Hematopoietic multipotent progenitor cell treated with erythropoietin and hydrocortisone succinate and interleukin-3 and kit ligand, for 15 days (in vitro differentiated cells): Measurements from ENCODE around the gene TAAR9.
"Not testable (repeated sequence)": the region's sequence is repeated elsewhere in the genome, so short reads cannot be mapped to it uniquely, and the experiment has no call there.

Experiments used
- DNase-seq: peaks from one replicate; pipeline ENCODE4 v3.0.0-alpha.2; 2015; ENCODE audit warnings: low spot score

TAAR9 gene

DNA sequence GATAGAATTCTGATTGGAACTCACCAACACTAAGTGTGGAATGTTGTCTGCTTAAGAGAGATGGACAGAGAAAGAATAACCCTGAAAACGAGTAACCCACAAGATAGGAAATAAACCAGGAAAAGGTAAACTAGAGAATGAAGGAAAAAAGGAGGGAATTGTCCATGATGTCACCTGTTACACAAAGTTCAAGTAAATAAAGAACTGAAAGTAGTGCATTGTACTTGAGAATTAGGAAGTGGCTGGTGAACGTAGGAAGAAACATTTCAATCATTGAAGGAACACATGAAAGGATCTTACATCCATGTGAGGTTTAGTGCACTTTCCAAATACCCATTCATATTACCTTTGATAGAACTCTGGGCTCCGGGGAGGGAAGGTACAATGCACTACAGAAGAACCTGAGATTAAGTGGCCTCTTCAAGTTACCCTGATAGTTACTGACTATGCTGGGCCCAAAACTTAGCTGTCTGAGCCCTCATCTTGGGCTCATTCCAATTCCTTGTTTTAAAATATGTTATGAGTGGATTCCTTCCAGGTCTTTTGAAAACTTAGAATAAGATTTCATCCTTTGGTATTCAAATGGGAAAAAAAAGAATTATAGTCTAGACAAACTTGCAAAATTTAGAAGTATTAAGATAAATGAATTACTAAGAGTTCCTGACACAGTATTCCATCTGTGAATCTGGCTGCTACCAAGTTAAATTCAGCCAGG lies 24.1 kb upstream of the TAAR9 start:
- DNase-seq = no peak

DNA sequence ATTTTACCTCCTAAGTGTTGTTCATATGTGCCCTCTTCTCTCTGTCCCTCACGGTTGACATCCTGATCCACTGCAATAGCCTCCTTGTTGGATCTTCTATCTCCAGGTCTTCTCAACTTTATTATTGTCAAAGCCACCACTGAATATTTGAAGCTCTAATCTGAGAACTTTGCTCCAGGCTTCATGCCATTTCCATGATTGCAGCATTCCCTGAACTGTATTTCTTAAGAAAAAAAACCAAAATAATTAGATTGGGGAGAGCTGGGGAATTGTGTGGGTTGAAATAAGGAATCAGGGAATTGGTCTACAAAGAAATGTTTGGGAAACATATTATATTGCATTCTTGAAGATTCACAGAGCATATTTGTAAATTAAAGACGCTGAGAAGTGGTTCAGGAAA lies 22.7 kb upstream of the TAAR9 start:
- DNase-seq = no peak

DNA sequence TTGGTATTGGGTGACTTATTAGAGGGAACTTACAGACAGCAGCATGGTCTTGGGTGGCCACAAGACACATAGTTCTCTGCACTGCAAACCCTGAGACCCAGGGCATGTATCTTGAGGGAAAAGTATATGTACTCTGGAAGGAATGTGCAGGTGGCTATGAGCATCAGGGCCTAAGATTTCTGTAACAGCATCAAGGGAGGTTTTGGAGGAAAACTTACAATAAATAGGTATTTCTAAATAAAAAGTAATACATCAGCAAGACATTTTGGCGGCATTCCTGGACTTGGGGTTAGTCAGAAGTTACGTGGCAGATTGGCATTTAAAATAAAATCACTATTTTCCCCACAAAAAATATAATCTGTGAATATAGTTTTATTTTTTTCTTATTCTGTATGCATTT lies 17.1 kb upstream of the TAAR9 start:
- no peak for DNase-seq

GRCh38 chr6:132524646-132525045 lies 13.4 kb upstream of the TAAR9 start:
- DNase-seq = no peak

DNA sequence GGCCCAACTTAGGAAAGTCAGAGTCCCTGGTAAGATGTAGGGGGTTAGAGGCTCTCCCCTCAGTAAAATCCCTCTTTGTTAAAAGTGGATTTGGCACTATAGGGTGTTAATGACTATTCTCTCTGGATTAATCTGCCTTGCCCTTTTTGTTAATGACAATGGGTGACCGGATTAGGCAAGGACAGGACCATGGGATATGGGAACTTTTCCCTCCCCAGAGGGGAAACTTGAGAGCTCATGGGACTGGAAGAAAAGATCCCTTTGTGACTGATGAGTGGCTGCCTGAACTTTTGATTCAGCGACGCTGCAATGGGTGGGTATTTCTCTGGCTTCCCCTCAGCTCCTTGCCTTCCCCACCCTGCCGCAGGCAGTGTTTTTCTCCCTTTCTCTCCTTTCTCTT lies 12.2 kb upstream of the TAAR9 start:
- DNase-seq = no peak

DNA sequence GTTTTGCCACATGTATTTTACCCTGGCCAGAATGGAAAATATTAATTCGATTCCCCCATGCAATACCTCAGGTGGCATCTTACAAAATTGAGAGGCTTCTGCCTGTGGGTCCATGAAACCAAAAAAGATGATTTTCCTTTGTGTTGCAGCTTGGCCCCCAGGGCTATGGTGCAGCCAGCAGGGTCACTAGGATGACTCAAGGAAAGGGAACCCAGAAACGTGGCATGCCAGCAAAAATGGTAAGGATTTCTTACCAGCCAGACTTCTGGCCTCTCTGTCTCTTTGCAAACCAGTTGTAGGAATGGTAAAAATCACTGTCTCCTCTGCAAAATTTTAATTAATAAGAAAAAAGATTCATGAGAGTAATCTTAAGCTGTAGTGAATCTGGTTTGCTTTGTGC lies 11.6 kb upstream of the TAAR9 start:
- no peak for DNase-seq

DNA sequence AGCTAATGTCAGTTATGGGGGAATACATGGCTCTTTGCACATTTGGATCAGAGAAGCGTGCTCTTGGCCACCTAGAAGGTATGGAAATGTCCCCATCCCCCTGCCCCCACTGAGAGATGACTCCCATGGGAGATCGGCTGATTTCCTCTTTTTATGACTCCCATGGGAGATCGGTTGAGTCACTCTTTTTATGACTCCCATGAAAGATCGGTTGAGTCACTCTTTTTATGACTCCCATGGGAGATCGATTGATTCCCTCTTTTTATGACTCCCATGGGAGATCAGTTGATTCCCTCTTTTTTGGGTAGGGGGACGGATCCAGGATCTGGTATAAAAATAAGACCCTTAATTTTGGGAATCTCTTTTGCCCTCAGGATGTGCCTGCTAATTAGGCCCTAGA lies 10.3 kb upstream of the TAAR9 start:
- no peak for DNase-seq

DNA sequence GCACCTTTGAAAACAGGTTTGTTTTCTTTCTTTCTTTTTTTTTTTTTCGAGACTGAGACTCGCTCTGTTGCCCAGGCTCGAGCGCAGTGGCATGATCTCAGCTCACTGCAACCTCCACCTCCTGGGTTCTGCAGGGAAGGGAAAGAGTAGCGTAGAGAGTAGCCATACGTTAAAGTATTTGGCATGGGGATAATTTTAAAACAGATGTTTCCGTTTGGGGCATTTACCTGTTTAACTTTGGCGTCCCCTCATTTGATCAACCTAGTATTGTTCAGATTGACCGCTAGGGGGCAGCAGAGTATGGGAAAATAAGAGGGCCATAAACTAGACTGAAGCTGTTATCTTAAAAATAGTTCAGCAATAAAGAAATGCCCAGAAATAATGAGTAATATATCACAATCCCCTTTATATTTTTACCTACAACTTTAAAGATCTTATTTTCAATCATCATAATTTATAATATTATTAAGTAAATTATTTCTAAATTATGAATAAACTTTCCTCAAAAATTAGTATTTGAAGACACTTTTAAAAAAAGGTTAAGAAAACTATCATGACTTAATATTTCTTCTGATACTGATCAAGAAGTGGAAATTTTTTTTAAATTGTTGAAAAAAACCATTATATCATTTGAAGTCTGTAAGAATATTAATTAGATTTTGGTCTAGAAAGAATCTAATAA lies 7.6 kb upstream of the TAAR9 start:
- DNase-seq = peak; percentile 82

DNA sequence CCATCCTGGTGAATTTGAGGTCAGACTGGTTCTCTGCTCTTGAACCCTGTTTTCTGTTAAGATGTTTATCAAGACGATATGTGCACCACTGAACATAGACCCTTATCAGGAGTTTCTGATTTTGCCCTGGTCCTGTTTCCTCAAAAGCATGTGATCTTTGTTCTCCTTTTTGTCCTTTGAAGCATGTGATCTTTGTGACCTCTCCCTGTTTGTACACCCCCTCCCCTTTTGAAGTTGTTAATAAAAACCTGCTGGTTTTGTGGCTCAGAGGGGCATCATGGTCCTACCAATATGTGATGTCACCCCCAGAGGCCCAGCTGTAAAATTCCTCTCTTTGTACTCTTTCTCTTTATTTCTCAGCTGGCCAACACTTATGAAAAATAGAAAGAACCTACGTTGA lies 3.5 kb upstream of the TAAR9 start:
- DNase-seq = not testable (repeated sequence)

GRCh38 chr6:132537145-132537544 lies 932 bp upstream of the TAAR9 start:
- no peak for DNase-seq

GRCh38 chr6:132544826-132545225 lies 6.7 kb downstream of the TAAR9 start:
- DNase-seq = no peak

DNA sequence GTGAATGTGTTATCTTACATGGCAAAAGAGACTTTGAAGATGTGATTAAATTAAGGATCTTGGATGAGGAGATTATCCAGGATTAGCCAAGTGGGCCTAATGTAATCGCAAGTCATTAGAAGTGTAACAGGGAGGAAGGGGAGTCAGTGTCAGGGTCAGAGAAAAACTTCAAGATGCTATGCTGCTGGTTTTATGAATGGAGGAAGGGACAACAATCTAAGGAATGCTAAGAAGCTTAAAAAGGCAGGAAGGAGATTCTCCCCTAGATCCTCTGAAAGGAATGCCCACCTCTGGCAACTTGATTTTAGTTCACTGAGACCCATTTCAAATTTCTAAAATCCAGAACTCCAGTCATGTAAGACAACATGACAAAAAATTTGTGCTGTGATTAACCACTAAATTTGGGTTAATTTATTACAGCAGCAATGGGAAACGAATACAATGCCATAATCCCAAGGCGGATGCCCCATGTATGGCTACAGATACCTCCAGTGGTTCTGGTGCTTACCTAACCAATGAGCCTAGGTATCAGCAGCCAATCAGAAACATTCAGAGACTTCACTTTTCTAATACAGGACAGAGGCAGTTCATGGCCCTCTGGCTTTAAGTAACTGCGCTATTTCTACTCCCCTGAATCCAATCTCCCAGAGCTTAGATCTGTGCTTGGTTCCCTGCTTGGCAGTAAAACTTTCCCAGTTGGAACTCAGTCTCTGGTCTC lies 10.8 kb downstream of the TAAR9 start:
- DNase-seq = no peak

DNA sequence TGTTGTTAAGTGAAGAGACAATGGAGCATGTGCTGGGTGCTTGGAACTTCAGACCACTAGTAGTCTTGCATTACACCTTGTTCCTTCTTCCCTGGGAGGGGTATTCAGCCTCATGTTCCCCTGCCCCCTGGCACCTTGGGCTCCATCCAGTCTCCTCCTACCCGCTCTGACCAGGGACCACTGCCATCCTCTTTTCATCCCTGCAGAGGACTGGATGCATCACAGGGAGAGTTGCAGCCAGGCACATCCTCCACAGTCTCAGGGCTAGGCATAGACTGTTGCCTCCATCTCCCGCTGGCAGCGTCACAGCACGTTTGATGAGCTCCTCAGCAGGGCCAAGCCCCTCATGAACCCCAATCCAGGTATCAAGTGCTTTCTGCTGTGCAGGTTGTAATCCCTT lies 13.1 kb downstream of the TAAR9 start:
- DNase-seq = no peak

DNA sequence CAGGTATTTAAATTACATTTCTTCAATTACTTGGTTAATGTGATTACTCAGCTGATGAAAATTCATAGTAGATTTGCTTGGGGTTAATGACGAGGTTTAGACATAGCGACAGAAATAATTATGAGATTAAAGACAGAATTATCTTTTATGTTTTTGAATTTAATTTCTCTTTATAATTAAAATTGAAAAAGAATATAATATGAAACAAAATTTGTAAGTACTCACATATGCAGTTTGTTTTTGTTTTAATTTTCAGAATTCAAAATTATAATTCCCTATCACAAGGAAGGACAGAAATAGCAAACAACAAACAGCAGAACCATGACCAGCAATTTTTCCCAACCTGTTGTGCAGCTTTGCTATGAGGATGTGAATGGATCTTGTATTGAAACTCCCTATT lies 14.3 kb downstream of the TAAR9 start, which contains the start of gene TAAR8:
Gene TAAR8, plus strand, starts transcription at position 301 of the 400 bp plus-strand sequence. Its CDS starts 21 bp downstream, at position 322.
- no peak for DNase-seq

GRCh38 chr6:132560087-132560486 lies 22.0 kb downstream of the TAAR9 start:
- not testable (repeated sequence) for DNase-seq

GRCh38 chr6:132566404-132566803 lies 28.3 kb downstream of the TAAR9 start:
- DNase-seq = no peak

DNA sequence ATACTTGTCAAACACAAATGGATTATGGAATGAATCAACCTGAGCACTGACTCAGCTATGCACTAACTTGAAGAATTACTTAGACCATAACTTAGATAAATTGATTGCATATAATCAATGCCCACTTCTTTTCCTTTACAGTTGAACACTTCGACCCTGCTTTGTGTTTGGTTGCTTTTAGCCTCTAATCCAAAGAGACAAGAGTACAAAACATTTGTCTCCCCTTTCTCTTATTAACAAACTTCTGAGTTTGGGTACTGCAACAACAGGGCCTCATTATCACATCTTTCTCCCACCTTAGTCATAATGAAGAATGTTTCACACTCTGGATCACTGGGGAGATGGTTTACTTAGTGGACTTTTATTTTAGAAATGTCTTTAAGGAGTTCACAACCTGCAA lies 29.5 kb downstream of the TAAR9 start:
- no peak for DNase-seq

DNA sequence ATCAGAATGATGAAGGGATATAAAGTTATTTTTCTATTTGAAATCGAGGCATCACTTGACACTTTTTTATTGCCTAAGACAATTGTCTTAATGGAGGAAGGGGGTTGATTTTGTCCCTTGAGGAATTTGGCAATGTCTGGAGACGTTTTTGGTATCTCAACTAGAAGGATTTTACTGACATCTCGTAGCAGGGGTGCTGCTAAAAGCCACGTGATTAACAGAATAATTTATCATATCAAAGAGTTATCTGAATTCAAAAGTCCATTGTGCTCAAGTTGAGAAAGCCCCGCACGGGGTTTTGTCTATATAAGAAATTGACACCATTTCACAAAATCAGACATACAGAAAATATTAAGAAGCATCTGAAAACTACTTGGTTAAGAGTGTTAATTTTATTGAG lies 30.5 kb downstream of the TAAR9 start:
- no peak for DNase-seq

- DNase-seq = no peak
Observed at GRCh38 chr6:132569170-132569569, 31.1 kb downstream of the TAAR9 start.

GRCh38 chr6:132570221-132570777 lies 32.2 kb downstream of the TAAR9 start, which contains the start of gene TAAR6:
TAAR6 (plus strand) TSS chr6:132570322; CDS start chr6:132570322, 0 bp downstream.
- DNase-seq = no peak

DNA sequence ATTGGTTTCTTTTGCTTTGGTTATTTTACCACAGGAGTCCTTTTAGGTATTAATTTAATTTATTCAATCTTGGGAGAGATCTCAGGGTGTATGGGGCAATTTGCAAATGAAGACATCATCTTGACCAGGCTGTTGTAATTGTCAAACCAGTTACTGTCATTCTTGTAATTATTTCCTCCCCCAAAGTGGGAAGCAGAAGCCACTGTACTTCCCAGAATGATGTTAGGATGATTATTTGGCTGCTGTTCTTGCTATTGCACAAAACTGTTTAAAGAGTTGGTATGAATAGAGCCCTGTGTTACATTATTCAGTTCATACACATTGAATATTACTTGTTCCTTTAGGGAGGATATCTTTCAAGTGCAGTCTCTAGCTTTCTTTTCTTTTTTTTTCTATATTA lies 33.7 kb downstream of the TAAR9 start:
- no peak for DNase-seq

DNA sequence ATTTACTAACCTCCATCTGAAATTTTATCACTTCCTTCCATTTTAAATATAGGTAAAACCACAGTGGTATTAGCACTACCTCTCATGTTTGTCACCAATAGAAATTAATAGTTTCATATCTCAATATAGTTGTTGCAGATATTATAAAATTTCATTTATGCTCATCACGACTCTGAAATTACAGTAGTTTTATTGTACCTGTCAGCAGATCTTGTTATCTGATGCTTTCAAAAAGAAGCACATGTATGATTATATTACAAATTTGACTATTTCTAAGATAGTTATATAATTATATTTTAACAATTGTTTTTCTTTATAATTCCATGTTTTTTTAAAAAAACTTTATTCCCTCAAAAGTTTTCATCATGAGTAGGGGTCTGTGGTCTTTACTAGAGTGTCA lies 46.6 kb downstream of the TAAR9 start:
- no peak for DNase-seq

DNA sequence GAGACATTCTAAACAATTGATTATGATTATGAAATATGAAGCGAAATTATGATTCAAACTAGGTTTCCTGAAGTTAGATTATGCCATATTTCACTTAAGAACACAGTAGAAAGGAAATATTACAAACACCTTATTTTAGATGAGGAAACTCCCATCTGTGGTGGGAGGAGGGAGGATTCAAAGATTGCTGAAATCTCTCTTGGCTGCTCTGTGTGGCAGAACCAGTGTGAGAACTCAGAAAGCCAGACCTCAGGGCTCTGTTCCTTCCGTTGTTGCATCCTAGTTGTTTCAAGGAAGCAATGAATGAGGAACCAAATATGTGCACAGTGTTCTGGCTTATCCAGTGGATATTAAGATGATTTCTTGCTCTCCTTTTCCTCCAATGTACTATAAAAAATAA lies 49.3 kb downstream of the TAAR9 start:
- DNase-seq = no peak
